PC-9 (cell line): ENCODE measurements around the gene EFNA2. TPM values are rescaled to one million over a fixed set of nuclear protein-coding genes. Genes with fewer than 3 reads are reported as not detected.

Experiments
- BruUV-seq: library from RNA; stranded (reverse); fragments of 400-500 nt; replicated peaks from 2 replicates; lab custom pipeline; 2021; lab: Mats Ljungman, UMichigan
- CTCF ChIA-PET: fragments of 300-600 bp; sonication (Branson Sonifier 250); formaldehyde crosslinking; loops from one replicate; lab custom pipeline; 2022; ENCODE audit warnings: antibody characterized with exemption; lab: Charles Lee
- POLR2A ChIA-PET: fragments of 300-600 bp; sonication (Branson Sonifier 250); formaldehyde crosslinking; loops from one replicate; lab custom pipeline; 2022; ENCODE audit warnings: antibody characterized with exemption; ENCODE audit not compliant: unreplicated experiment; lab: Charles Lee
- DNase-seq, 2 experiments: peaks; one replicate each; pipeline versions ENCODE4 v3.0.0 to v3.0.0-alpha.2; 2015 to 2022; ENCODE audit warnings: mixed read lengths in 1 of 2
- H2AFZ ChIP-seq: fragments of 200-600 bp; sonication (generic); 2 replicates; pipeline ENCODE4 v1.8.1; 2017; ENCODE audit warnings: antibody characterized with exemption
- H3F3A ChIP-seq: fragments of 200-600 bp; sonication (generic); 2 replicates; pipeline ENCODE4 v1.8.1; 2017; ENCODE audit warnings: antibody characterized with exemption, mild to moderate bottlenecking, low read depth; ENCODE audit not compliant: insufficient read depth
- H3K27ac ChIP-seq: fragments of 200-600 bp; sonication (generic); 2 replicates; pipeline ENCODE4 v1.6.1; 2016; ENCODE audit warnings: mixed run types
- H3K27me3 ChIP-seq: fragments of 200-600 bp; sonication (generic); 2 replicates; pipeline ENCODE4 v1.6.1; 2016; ENCODE audit warnings: low read depth, mixed run types; ENCODE audit not compliant: insufficient read depth
- H3K36me3 ChIP-seq: fragments of 200-600 bp; sonication (generic); 2 replicates; pipeline ENCODE4 v1.6.1; 2016; ENCODE audit warnings: low read depth, mixed run types
- H3K4me1 ChIP-seq: fragments of 200-600 bp; sonication (generic); replicated peaks from 2 replicates; pipeline ENCODE4 v1.6.1; 2016; ENCODE audit warnings: mixed run types; ENCODE audit not compliant: insufficient read depth
- H3K4me2 ChIP-seq: fragments of 200-600 bp; sonication (generic); 2 replicates; pipeline ENCODE4 v1.6.1; 2017; ENCODE audit warnings: mixed run types
- H3K4me3 ChIP-seq: fragments of 200-600 bp; sonication (generic); 2 replicates; pipeline ENCODE4 v1.6.1; 2016; ENCODE audit warnings: mixed run types
- H3K79me2 ChIP-seq: fragments of 200-600 bp; sonication (generic); 2 replicates; pipeline ENCODE4 v1.6.1; 2017; ENCODE audit warnings: low read depth, mixed run types
- H3K9me2 ChIP-seq: fragments of 200-600 bp; sonication (generic); 2 replicates; pipeline ENCODE4 v1.8.1; 2017; ENCODE audit warnings: mild to moderate bottlenecking; ENCODE audit not compliant: insufficient read depth
- H3K9me3 ChIP-seq: fragments of 200-600 bp; sonication (generic); 2 replicates; pipeline ENCODE4 v1.8.1; 2016; ENCODE audit warnings: low read depth; ENCODE audit not compliant: insufficient read depth
- H4K20me1 ChIP-seq: fragments of 200-600 bp; sonication (generic); 2 replicates; pipeline ENCODE4 v1.8.1; 2017; ENCODE audit not compliant: insufficient read depth
- EZH2 ChIP-seq: fragments of 200-600 bp; sonication (generic); IDR thresholded peaks from 2 replicates; pipeline ENCODE4 v1.8.0; 2017; ENCODE audit warnings: antibody characterized with exemption, low read depth
- intact Hi-C: fragments of 100-400 bp; cut with micrococcal nuclease; formaldehyde crosslinking; loops from one replicate; pipeline ENCODE4 v1.10.0; 2022; ENCODE audit not compliant: unreplicated experiment
- total RNA-seq: library from RNA; stranded (reverse); gene quantifications from 2 replicates; pipeline ENCODE4 v1.2.3, GENCODE V29; 2021
- TF ChIP-seq, protein P1 (sequence below): fragments of 200-600 bp; sonication (generic); conservative IDR thresholded peaks from 2 replicates; pipeline ENCODE4 v1.6.1; 2017; ENCODE audit warnings: mixed run types, antibody characterized with exemption, mild to moderate bottlenecking, moderate library complexity

The EFNA2 gene
- total RNA-seq, 1 experiment from 2014 or later: not detected

DNA sequence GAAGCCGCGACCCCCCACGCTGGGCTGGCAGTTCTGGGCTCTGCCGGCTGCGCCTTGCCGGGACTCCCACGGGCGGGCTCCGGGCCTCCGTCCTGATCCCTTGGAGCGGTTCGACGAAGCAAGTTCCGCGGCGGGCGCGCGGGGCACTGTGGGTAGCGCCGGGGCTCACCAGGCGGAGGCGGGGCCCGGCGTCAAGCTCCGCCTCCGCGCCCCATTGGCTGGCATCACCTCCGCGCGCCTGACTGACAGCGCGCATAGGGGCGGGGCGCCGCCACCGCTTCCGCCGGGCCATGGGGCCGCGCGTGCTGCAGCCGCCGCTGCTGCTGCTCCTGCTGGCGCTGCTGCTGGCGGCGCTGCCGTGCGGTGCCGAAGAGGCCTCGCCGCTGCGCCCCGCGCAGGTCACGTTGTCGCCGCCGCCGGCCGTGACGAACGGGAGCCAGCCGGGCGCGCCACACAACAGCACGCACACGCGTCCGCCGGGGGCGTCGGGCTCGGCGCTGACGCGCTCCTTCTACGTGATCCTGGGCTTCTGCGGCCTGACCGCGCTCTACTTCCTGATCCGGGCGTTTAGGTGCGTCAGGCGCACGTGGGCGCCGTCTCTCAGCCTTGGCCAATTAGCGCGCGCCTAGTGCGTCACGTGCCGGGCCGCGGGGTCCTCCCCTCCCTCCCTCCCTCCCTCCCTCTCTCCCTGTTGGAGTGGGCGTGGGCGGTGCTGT is 10.3 kb upstream of the EFNA2 start, which contains the start of gene FAM174C:
Gene FAM174C, plus strand, starts transcription at position 271 of the 716 bp plus-strand sequence. Its CDS starts 20 bp downstream, at position 291.
- Histone ChIP-seq H4K20me1 (peaks cover 17% of the 10 kb centered on the region), H3K4me3 (peak within 1 kb of the TSS; percentile 78), H3K4me1 (peaks cover 27% of the 10 kb centered on the region), H3K9me2 (no peaks in the 10 kb centered on the region), H3K4me2 (peak within 1 kb of the TSS; percentile 89), H3F3A (peaks cover 37% of the 10 kb centered on the region), H3K9me3 (no peaks in the 10 kb centered on the region), H3K79me2 (peaks cover 56% of the 10 kb centered on the region), H2AFZ (peak within 1 kb of the TSS; percentile 74; the same call in 1 of the 2 replicates), H3K27ac (peak within 1 kb of the TSS; percentile 86), H3K27me3 (no peaks in the 10 kb centered on the region), H3K36me3 (peaks cover 11% of the 10 kb centered on the region; the same call in 1 of the 2 replicates)
- POLR2A ChIA-PET: interaction anchor here (0.6 to 0.7 kb wide), 2 partner anchors 22 to 75 kb away, joined by 3 read pairs; no protein-coding TSS in a partner anchor
- intact Hi-C loops: loop anchor here (5.0 kb wide), 1 partner anchor 397 kb away; no protein-coding TSS in a partner anchor
- no peak for TF ChIP-seq EZH2
- TF ChIP-seq, protein P1, sequence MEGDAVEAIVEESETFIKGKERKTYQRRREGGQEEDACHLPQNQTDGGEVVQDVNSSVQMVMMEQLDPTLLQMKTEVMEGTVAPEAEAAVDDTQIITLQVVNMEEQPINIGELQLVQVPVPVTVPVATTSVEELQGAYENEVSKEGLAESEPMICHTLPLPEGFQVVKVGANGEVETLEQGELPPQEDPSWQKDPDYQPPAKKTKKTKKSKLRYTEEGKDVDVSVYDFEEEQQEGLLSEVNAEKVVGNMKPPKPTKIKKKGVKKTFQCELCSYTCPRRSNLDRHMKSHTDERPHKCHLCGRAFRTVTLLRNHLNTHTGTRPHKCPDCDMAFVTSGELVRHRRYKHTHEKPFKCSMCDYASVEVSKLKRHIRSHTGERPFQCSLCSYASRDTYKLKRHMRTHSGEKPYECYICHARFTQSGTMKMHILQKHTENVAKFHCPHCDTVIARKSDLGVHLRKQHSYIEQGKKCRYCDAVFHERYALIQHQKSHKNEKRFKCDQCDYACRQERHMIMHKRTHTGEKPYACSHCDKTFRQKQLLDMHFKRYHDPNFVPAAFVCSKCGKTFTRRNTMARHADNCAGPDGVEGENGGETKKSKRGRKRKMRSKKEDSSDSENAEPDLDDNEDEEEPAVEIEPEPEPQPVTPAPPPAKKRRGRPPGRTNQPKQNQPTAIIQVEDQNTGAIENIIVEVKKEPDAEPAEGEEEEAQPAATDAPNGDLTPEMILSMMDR: no peak
- BruUV-seq: no TSS peak
- CTCF ChIA-PET: no interaction called here
- peak; percentile 84 to 87 for DNase-seq

DNA sequence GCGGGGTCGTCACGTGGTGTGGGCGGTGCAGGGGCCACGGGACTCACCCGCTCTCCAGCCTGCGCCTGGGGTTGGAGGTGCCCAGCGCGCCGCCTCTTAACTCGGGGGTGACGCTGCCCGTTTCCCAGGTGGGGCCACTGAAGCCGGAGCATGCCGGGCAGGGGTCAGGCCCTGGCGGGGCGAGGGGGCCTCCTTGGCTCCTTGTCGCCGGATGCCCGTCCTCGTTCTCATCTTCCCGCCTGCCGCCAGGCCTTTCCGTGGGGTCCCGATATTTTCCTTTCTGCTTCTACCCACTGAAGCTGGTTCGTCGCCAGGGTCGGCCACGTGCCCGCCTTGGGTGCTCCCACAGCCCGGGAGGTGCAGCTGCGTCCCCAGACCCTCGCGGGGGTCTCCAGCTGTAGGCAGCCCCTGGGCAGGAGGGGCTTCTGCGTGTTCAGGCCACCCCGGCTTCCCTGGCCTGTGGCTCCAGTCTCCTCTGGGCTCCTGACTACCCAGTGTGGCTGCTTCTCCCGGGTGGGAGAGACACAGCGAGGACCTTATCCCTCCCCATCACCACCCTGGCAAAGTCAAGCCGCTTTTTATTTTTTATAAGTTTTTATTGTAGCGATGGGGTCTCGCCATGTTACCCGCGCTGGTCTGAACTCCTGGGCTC is 9.6 kb upstream of the EFNA2 start:
- BruUV-seq: TSS peak; percentile 18
- H3K9me2 ChIP-seq: no peaks in the 10 kb centered on the region
- TF ChIP-seq EZH2: no peak
- TF ChIP-seq, protein P1: no peak
- H3K27ac ChIP-seq: peak overlapping the region; percentile 46
- peak overlapping the region; percentile 74; the same call in 1 of the 2 replicates for H2AFZ ChIP-seq
- no peak for DNase-seq
- intact Hi-C loops: loop anchor here (5.0 kb wide), 1 partner anchor 396 kb away; no protein-coding TSS in a partner anchor
- peaks cover 21% of the 10 kb centered on the region for H3K4me1 ChIP-seq
- H3K27me3 ChIP-seq: no peaks in the 10 kb centered on the region
- ChIA-PET POLR2A (no interaction called here), CTCF (no interaction called here)
- peaks cover 33% of the 10 kb centered on the region for H3F3A ChIP-seq
- peaks cover 17% of the 10 kb centered on the region for H4K20me1 ChIP-seq
- peaks cover 11% of the 10 kb centered on the region; the same call in 1 of the 2 replicates for H3K36me3 ChIP-seq
- H3K9me3 ChIP-seq: no peaks in the 10 kb centered on the region
- H3K4me2 ChIP-seq: peak overlapping the region; percentile 87
- peaks cover 49% of the 10 kb centered on the region for H3K79me2 ChIP-seq
- peak overlapping the region; percentile 78 for H3K4me3 ChIP-seq

DNA sequence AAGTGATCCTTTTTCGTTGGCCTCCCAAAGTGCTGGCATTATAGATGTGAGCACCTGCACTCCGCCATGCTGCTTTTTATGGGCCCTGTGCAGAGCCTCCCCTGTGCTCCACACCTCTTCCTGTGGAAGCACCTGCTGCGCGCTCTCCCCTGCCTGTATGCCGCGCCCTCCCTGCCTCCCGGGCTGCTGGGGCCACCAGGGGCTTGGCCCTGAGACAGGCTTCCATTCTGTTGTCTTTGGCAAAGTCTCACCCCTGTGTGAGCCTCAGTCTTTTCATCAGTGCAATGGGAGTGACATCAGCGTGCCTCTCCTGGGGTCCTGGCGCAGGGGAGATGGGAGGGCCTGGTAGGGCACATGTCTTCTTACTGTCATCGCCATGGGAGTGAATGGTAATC is 9.0 kb upstream of the EFNA2 start:
- H3K4me2 ChIP-seq: peak overlapping the region; percentile 87
- DNase-seq: no peak
- no peak overlapping the region for H2AFZ ChIP-seq
- H3K27me3 ChIP-seq: no peaks in the 10 kb centered on the region
- CTCF ChIA-PET: no interaction called here
- H3K4me1 ChIP-seq: peaks cover 16% of the 10 kb centered on the region
- no peaks in the 10 kb centered on the region for H3K9me2 ChIP-seq
- H3F3A ChIP-seq: peaks cover 33% of the 10 kb centered on the region
- H3K9me3 ChIP-seq: no peaks in the 10 kb centered on the region
- H3K27ac ChIP-seq: peak overlapping the region; percentile 46
- TF ChIP-seq EZH2: no peak
- TF ChIP-seq, protein P1: no peak
- peaks cover 14% of the 10 kb centered on the region for H4K20me1 ChIP-seq
- intact Hi-C loops: loop anchor here (5.0 kb wide), 1 partner anchor 396 kb away; no protein-coding TSS in a partner anchor
- POLR2A ChIA-PET: no interaction called here
- H3K79me2 ChIP-seq: peaks cover 44% of the 10 kb centered on the region
- no TSS peak for BruUV-seq
- peak overlapping the region; percentile 78 for H3K4me3 ChIP-seq
- peaks cover 11% of the 10 kb centered on the region; the same call in 1 of the 2 replicates for H3K36me3 ChIP-seq
